ENCODE data around the gene SRI.
"Not testable (repeated sequence)": the region's sequence is repeated elsewhere in the genome, so short reads cannot be mapped to it uniquely, and the experiment has no call there.

SRI gene

DNA sequence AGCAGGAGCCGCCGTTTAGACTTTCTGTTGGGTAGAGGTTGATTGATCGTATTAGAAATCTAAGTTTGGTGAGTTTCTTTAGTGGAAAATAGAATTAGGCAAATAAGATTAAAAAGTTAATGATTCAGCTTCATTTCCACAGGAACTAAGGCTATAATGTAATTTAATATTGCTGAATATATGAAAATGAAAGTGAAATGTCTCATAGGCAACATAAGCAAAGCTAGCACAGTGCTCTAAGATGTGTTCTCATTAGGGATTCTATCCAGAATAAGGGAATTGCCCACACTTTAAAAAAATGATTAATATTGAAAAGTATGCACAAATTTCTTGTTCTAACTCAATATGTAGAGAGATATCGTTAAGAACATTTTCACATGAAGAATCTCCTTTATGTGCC lies 47.0 kb downstream of the SRI start:
- DNase-seq = no peak

GRCh38 chr7:88169717-88170320 lies 50.0 kb downstream of the SRI start:
- no peak for DNase-seq

DNA sequence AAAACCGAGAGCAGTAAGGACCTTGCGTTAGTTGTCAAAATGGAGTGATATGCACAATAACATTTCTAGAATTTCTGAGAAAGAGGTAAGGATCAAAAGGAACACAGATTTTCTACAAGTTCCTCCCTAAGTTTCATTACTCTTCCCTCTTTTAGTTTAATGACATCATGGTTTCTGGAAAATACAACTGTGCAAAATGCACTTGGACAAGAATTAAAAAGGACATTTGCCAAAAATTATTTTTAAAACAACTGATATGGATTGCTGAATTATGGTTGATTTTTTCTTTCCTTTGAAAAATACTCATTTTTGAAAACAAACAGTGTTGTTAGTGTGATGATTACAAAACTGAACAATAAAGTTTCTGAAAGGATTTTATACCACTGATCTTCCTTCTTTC lies 52.1 kb downstream of the SRI start:
- no peak for DNase-seq

- DNase-seq = no peak
Observed at GRCh38 chr7:88167223-88167622, 52.6 kb downstream of the SRI start.

DNA sequence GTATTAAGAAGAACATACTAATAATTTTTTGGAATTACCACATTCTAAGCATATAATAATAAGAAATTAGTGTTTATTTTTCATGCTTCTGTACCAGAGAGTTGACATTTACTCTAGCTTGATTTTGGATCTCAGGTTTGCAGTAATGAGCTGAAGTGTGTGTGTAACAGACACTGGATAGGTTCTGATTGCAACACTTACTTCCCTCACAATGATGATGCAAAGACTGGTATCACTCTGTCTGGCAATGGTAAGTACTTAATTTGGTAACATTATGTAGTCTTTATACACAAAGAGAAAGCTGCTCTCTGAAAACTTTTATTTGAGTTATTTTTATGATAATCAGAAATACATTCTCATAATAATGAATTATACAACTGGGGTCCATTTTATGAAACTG lies 54.1 kb downstream of the SRI start:
- DNase-seq = no peak

GRCh38 chr7:88159741-88160140 lies 60.1 kb downstream of the SRI start:
- not testable (repeated sequence) for DNase-seq

GRCh38 chr7:88156356-88156755 lies 63.5 kb downstream of the SRI start:
- no peak for DNase-seq

DNA sequence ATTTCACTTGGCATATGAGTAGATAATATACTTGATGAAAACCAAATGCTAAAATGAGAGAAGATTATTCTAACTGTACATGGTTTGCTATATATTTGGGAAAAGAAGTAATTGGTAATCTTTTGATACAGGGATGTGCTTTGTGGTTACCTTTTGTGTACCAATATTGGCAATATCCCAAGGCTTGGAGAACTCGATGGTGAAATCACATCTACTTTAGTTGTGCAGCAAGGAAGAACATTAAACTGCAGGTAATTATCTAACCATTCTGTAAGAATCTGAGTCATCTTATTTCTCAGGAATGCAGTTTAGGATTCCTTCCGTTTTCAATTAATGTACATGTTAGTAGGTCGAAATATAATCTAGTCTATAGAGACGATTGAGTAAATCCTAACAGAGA lies 64.1 kb downstream of the SRI start:
- no peak for DNase-seq
